Measurements from ENCODE around the gene CLEC1A.
A peak's percentile ranks its signal among the peaks of the same experiment; 100 is the strongest.

Gene CLEC1A

DNA sequence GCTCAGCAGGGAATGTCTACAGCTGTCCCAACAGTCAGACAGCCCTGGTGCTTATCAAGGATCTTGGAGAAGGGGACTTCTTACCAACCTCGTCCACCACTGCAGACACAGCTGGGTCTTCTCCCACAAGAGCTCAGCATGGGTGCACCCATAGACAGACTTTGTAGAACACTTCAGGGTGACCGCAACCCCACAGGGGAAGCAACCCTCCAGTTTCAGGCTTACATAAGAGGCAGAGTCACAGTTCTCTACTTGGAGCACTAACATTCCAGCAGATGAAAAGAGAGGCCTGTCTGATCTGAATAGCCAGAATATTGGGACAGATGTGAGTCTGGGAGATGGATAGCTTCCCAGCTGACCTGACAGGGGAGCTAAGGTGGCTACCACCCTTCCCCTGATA is 3.5 kb upstream of the CLEC1A start:
- Histone ChIP-seq H3K4me3 (ENCODE audit: control insufficient read depth in 1 of 7, extremely low read depth in 1 of 7, insufficient read depth in 4 of 7, low read depth in 2 of 7, low read length in 6 of 7) (no peak overlapping the region), H3K9me3 (ENCODE audit: control extremely low read depth in 1 of 5, control insufficient read depth in 4 of 5, insufficient read depth in 2 of 5, low read depth in 1 of 5, low read length in 4 of 5) (peaks cover 0 to 5% (median 0%) of the 10 kb centered on the region in 5 experiments), H3K4me1 (ENCODE audit: control extremely low read depth in 1 of 4, control insufficient read depth in 4 of 4, insufficient read depth in 4 of 4, low read length in 3 of 4) (peaks cover 0 to 12% (median under 1%) of the 10 kb centered on the region in 4 experiments), H3K27ac (ENCODE audit: insufficient read depth in 1 of 2, low read depth in 1 of 2, low read length in 2 of 2, poor library complexity in 1 of 2, severe bottlenecking in 2 of 2) (no peak overlapping the region), H3K27me3 (replicated peaks in 2 of 5; ENCODE audit: control insufficient read depth in 4 of 5, insufficient read depth in 5 of 5, low read length in 4 of 5) (no peaks in the 10 kb centered on the region), H3K36me3 (ENCODE audit: control insufficient read depth in 4 of 4, insufficient read depth in 4 of 4, low read length in 3 of 4) (no peaks in the 10 kb centered on the region)
- CTCF ChIA-PET, result interaction anchor here (1.2 to 1.8 kb wide), 2 partner anchors 11 to 37 kb away, joined by 4 read pairs; no protein-coding TSS in a partner anchor
- DNase-seq, result no peak
- POLR2A ChIA-PET, result no interaction called here
- WGBS (ENCODE audit: insufficient coverage), result 89% methylated on average over 1 of the region's 2 CpGs

DNA sequence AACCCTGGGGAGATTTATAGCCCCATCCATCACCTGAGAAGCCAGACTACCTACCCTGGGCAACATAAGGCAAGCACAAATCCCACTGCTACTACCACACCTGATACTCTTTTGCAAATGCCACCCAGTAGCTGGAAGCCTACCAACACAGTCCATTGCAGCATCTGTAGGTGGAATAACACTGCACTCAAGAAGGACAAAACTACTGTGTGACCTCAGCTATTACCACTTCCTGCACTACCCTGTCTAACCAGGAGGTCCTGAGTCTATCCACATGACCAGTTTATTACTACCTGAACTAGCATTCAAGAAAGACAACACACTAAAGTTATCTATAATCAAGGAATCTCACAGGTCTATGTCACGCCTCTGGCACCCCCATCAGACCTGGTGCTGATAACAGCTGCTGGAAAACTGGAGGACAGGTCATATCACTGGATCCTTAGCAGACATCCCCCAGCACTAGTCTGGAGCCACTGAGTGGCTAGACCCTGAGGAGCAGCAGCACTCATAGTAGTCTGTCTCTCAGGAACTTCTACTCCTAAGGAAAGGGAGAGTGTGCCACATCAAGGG is 2.9 kb upstream of the CLEC1A start:
- no peak for DNase-seq
- ChIA-PET POLR2A (no interaction called here), CTCF (interaction anchor here (1.2 to 1.8 kb wide), 2 partner anchors 11 to 38 kb away, joined by 4 read pairs; no protein-coding TSS in a partner anchor)
- Histone ChIP-seq H3K9me3 (ENCODE audit: control extremely low read depth in 1 of 5, control insufficient read depth in 4 of 5, insufficient read depth in 2 of 5, low read depth in 1 of 5, low read length in 4 of 5) (peaks cover 0 to 5% (median 0%) of the 10 kb centered on the region in 5 experiments), H3K36me3 (ENCODE audit: control insufficient read depth in 4 of 4, insufficient read depth in 4 of 4, low read length in 3 of 4) (no peaks in the 10 kb centered on the region), H3K4me3 (ENCODE audit: control insufficient read depth in 1 of 7, extremely low read depth in 1 of 7, insufficient read depth in 4 of 7, low read depth in 2 of 7, low read length in 6 of 7) (no peak overlapping the region), H3K4me1 (ENCODE audit: control extremely low read depth in 1 of 4, control insufficient read depth in 4 of 4, insufficient read depth in 4 of 4, low read length in 3 of 4) (peaks cover 0 to 12% (median under 1%) of the 10 kb centered on the region in 4 experiments), H3K27me3 (replicated peaks in 2 of 5; ENCODE audit: control insufficient read depth in 4 of 5, insufficient read depth in 5 of 5, low read length in 4 of 5) (no peaks in the 10 kb centered on the region), H3K27ac (ENCODE audit: insufficient read depth in 1 of 2, low read depth in 1 of 2, low read length in 2 of 2, poor library complexity in 1 of 2, severe bottlenecking in 2 of 2) (no peak overlapping the region)
- 100% methylated on average over 1 of the region's 1 CpG for WGBS (ENCODE audit: insufficient coverage)

DNA sequence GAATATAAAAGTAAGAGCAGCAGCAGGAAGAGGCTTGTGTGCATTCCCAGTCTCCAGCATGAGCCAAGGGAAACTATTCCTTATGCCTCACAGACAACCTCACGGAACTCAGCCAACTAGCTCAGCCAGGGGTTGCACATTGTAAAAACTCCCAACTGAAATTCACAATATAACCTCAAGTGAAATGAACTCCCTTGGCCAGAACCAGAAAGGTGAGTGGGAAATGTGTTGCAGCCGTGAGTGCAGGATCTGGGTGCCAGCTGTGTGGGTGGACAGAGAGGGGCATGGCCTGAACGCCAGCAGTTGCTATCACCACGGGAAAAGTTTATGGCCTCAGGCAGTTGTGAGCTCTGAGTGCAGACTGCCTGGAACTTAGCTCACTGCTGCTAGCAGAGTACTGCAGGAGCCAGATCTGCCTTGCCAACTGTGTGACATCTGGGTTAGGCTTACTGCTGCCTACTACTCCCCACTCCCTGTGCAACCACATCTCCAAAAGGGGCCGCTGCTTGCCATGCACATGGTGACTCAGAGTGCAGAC is 2.3 kb upstream of the CLEC1A start:
- Histone ChIP-seq H3K4me1 (ENCODE audit: control extremely low read depth in 1 of 4, control insufficient read depth in 4 of 4, insufficient read depth in 4 of 4, low read length in 3 of 4) (peaks cover 0 to 12% (median under 1%) of the 10 kb centered on the region in 4 experiments), H3K4me3 (ENCODE audit: control insufficient read depth in 1 of 7, extremely low read depth in 1 of 7, insufficient read depth in 4 of 7, low read depth in 2 of 7, low read length in 6 of 7) (no peak overlapping the region), H3K27me3 (replicated peaks in 2 of 5; ENCODE audit: control insufficient read depth in 4 of 5, insufficient read depth in 5 of 5, low read length in 4 of 5) (no peaks in the 10 kb centered on the region), H3K36me3 (ENCODE audit: control insufficient read depth in 4 of 4, insufficient read depth in 4 of 4, low read length in 3 of 4) (no peaks in the 10 kb centered on the region), H3K27ac (ENCODE audit: insufficient read depth in 1 of 2, low read depth in 1 of 2, low read length in 2 of 2, poor library complexity in 1 of 2, severe bottlenecking in 2 of 2) (no peak overlapping the region), H3K9me3 (ENCODE audit: control extremely low read depth in 1 of 5, control insufficient read depth in 4 of 5, insufficient read depth in 2 of 5, low read depth in 1 of 5, low read length in 4 of 5) (peaks cover 0 to 5% (median 0%) of the 10 kb centered on the region in 5 experiments)
- CTCF ChIA-PET, result interaction anchor here (0.9 to 1.8 kb wide), 2 partner anchors 12 to 39 kb away, joined by 3 to 4 read pairs; no protein-coding TSS in a partner anchor
- 98% methylated on average over 5 of the region's 5 CpGs for WGBS (ENCODE audit: insufficient coverage)
- POLR2A ChIA-PET, result no interaction called here
- peak in 1 of 3 donors; percentile 17 for DNase-seq

DNA sequence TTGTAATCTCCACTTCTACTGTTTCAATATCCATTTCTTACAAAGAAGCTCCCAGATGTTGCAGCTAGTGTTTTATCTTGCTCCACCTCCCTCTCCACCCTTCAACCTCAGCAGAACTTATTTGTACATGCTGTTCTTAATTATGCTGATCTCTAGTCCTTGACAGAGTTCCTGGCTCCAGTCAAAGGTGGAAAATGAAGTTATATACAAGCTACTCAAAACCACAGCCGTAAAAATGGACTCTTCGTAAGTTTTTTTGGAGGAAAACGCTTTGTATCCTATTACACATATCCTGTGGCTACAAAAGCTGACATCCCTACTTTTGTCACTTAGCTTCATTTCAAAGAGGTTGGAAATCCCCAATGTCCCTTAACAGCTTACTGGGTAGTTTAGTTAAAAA is 1.3 kb downstream of the CLEC1A start:
- H3K4me1 ChIP-seq (ENCODE audit: control extremely low read depth in 1 of 4, control insufficient read depth in 4 of 4, insufficient read depth in 4 of 4, low read length in 3 of 4), result peaks cover 0 to 12% (median under 1%) of the 10 kb centered on the region in 4 experiments
- H3K27me3 ChIP-seq (replicated peaks in 2 of 5; ENCODE audit: control insufficient read depth in 4 of 5, insufficient read depth in 5 of 5, low read length in 4 of 5), result no peaks in the 10 kb centered on the region
- peak in 2 of 3 donors; percentile 54 to 65 for DNase-seq
- H3K36me3 ChIP-seq (ENCODE audit: control insufficient read depth in 4 of 4, insufficient read depth in 4 of 4, low read length in 3 of 4), result no peaks in the 10 kb centered on the region
- 26% methylated on average over 3 of the region's 3 CpGs for WGBS (ENCODE audit: insufficient coverage)
- POLR2A ChIA-PET, result no interaction called here
- H3K9me3 ChIP-seq (ENCODE audit: control extremely low read depth in 1 of 5, control insufficient read depth in 4 of 5, insufficient read depth in 2 of 5, low read depth in 1 of 5, low read length in 4 of 5), result peaks cover 0 to 2% (median 0%) of the 10 kb centered on the region in 5 experiments
- H3K27ac ChIP-seq (ENCODE audit: insufficient read depth in 1 of 2, low read depth in 1 of 2, low read length in 2 of 2, poor library complexity in 1 of 2, severe bottlenecking in 2 of 2), result no peak overlapping the region
- CTCF ChIA-PET, result no interaction called here
- H3K4me3 ChIP-seq (ENCODE audit: control insufficient read depth in 1 of 7, extremely low read depth in 1 of 7, insufficient read depth in 4 of 7, low read depth in 2 of 7, low read length in 6 of 7), result no peak overlapping the region

- Histone ChIP-seq H3K27ac (ENCODE audit: insufficient read depth in 1 of 2, low read depth in 1 of 2, low read length in 2 of 2, poor library complexity in 1 of 2, severe bottlenecking in 2 of 2) (no peak overlapping the region), H3K9me3 (ENCODE audit: control extremely low read depth in 1 of 5, control insufficient read depth in 4 of 5, insufficient read depth in 2 of 5, low read depth in 1 of 5, low read length in 4 of 5) (no peaks in the 10 kb centered on the region), H3K4me3 (ENCODE audit: control insufficient read depth in 1 of 7, extremely low read depth in 1 of 7, insufficient read depth in 4 of 7, low read depth in 2 of 7, low read length in 6 of 7) (no peak overlapping the region), H3K27me3 (replicated peaks in 2 of 5; ENCODE audit: control insufficient read depth in 4 of 5, insufficient read depth in 5 of 5, low read length in 4 of 5) (no peaks in the 10 kb centered on the region), H3K36me3 (ENCODE audit: control insufficient read depth in 4 of 4, insufficient read depth in 4 of 4, low read length in 3 of 4) (no peaks in the 10 kb centered on the region), H3K4me1 (ENCODE audit: control extremely low read depth in 1 of 4, control insufficient read depth in 4 of 4, insufficient read depth in 4 of 4, low read length in 3 of 4) (peaks cover 0 to 2% (median under 1%) of the 10 kb centered on the region in 4 experiments)
- ChIA-PET POLR2A (no interaction called here), CTCF (interaction anchor here (1.2 kb wide), 2 partner anchors 27 to 44 kb away, joined by 3 to 4 read pairs; no protein-coding TSS in a partner anchor)
- no peak for DNase-seq
- 93% methylated on average over 3 of the region's 3 CpGs for WGBS (ENCODE audit: insufficient coverage)
Observed at GRCh38 chr12:10095971-10096370, 2.8 kb downstream of the CLEC1A start.

GRCh38 chr12:10094646-10095395 is 4.0 kb downstream of the CLEC1A start:
- Histone ChIP-seq H3K27me3 (replicated peaks in 2 of 5; ENCODE audit: control insufficient read depth in 4 of 5, insufficient read depth in 5 of 5, low read length in 4 of 5) (no peaks in the 10 kb centered on the region), H3K36me3 (ENCODE audit: control insufficient read depth in 4 of 4, insufficient read depth in 4 of 4, low read length in 3 of 4) (no peaks in the 10 kb centered on the region), H3K4me1 (ENCODE audit: control extremely low read depth in 1 of 4, control insufficient read depth in 4 of 4, insufficient read depth in 4 of 4, low read length in 3 of 4) (peaks cover 0 to 2% (median 0%) of the 10 kb centered on the region in 4 experiments), H3K27ac (ENCODE audit: insufficient read depth in 1 of 2, low read depth in 1 of 2, low read length in 2 of 2, poor library complexity in 1 of 2, severe bottlenecking in 2 of 2) (no peak overlapping the region), H3K9me3 (ENCODE audit: control extremely low read depth in 1 of 5, control insufficient read depth in 4 of 5, insufficient read depth in 2 of 5, low read depth in 1 of 5, low read length in 4 of 5) (no peaks in the 10 kb centered on the region), H3K4me3 (ENCODE audit: control insufficient read depth in 1 of 7, extremely low read depth in 1 of 7, insufficient read depth in 4 of 7, low read depth in 2 of 7, low read length in 6 of 7) (no peak overlapping the region)
- ChIA-PET CTCF (no interaction called here), POLR2A (no interaction called here)
- DNase-seq, result peak in 1 of 3 donors; percentile 24
- WGBS (ENCODE audit: insufficient coverage), result 33% methylated on average over 1 of the region's 4 CpGs
